ENCODE measurements around the gene KLHL36.

DNA sequence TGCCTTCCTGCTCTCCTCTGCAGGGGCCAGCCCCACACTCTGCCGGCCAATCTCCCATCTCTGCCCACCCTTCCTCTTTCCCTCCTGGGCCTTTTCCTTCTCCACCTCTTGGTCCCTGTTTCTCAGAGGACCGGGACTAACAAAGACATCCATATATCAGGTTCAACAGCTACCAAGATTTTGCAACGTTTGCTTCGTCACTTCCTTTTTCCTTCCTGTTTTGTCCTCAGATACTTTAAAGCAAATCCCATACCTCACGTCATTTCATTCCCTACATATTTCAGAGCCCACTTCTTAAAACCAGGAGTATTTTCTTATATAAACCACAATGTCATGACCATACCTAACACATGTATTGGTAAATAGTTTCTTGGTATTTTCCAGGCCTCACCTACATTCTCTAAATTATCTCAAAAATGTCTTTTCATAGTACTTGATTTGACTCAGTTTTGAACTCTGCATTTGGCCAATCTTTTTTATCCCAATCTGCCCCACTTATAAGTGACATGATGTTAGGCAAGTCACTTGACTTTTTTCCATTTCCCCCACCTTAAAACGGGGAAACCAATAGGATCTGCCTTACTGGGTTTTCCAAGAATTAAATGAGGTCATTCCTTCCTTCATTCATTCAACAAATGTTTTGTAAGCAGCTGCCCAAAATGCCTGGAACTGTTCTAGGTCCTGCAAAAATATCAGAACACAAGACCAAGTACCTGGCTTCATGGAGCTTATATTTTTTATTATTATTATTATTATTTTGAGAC lies 44.3 kb downstream of the KLHL36 start:
- no peak for TF ChIP-seq POLR2A (IDR thresholded peaks at IDR 0.05)
- TF ChIP-seq, protein P1, sequence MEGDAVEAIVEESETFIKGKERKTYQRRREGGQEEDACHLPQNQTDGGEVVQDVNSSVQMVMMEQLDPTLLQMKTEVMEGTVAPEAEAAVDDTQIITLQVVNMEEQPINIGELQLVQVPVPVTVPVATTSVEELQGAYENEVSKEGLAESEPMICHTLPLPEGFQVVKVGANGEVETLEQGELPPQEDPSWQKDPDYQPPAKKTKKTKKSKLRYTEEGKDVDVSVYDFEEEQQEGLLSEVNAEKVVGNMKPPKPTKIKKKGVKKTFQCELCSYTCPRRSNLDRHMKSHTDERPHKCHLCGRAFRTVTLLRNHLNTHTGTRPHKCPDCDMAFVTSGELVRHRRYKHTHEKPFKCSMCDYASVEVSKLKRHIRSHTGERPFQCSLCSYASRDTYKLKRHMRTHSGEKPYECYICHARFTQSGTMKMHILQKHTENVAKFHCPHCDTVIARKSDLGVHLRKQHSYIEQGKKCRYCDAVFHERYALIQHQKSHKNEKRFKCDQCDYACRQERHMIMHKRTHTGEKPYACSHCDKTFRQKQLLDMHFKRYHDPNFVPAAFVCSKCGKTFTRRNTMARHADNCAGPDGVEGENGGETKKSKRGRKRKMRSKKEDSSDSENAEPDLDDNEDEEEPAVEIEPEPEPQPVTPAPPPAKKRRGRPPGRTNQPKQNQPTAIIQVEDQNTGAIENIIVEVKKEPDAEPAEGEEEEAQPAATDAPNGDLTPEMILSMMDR (IDR thresholded peaks at IDR 0.05): no peak

Measured in testis (tissue), 2 donors.